Ovary (tissue), 3 donors: ENCODE results near the gene DLG5.

Source experiments
- CTCF ChIP-seq, 3 donors: fragments of 450-650 bp in 2 of 3; fragments of 200-600 bp in 1 of 3; IDR thresholded peaks; one replicate each; pipeline versions ENCODE4 v1.5.1 to v1.8.0; 2016 to 2022; ENCODE audit warnings: antibody characterized with exemption in 3 of 3, mild to moderate bottlenecking in 1 of 3
- EP300 ChIP-seq: sonication (generic); formaldehyde crosslinking; IDR thresholded peaks from one replicate; pipeline ENCODE4 v1.6.1; 2017; ENCODE audit warnings: antibody characterized with exemption
- donor health status: DM: no; HTN: no; CAD: no.

DNA sequence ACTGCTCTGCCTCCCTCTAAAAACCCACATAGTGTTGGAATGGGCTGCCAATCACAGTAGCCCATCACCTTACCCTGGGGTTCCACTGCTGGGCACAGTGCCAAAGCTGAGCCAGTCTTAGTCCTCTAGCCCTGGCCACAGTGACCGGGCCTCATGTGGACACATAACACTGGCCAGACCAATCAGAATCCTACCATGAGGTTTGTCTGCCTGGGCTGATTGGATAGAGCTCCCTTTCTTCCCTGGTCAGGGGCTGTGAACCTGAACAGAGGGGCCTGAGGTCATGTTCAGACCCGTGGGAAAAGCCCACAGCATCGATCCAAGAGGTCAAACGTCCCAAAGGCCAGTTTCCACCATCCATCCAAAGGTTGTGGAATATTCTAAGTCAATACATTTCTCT, 6.1 kb downstream of the DLG5 start:
- TF ChIP-seq CTCF (IDR thresholded peaks at IDR 0.05) (no peak), EP300 (no peak)
